ENCODE results near the gene PEF1.

- TF ChIP-seq CTCF (IDR thresholded peaks at IDR 0.05) (no peak), POLR2A (IDR thresholded peaks at IDR 0.05) (no peak)
These were observed 4.1 kb upstream of the PEF1 start for GRCh38 chr1:31648641-31649357.
